Sigmoid colon (tissue), 4 donors: Measurements from ENCODE around the gene PDE4A.

Source experiments
- EP300 ChIP-seq, 4 donors: sonication (generic); formaldehyde crosslinking; IDR thresholded peaks; one replicate each; pipeline ENCODE4 v1.6.1; 2017; ENCODE audit warnings: antibody characterized with exemption in 4 of 4
- POLR2A ChIP-seq, 2 donors: fragments of 450-650 bp; IDR thresholded peaks; one replicate each; pipeline ENCODE4 v1.6.1; 2016; ENCODE audit warnings: antibody characterized with exemption in 2 of 2, mild to moderate bottlenecking in 2 of 2, moderate library complexity in 2 of 2
- POLR2AphosphoS5 ChIP-seq, 4 donors: sonication (generic); formaldehyde crosslinking; IDR thresholded peaks; one replicate each; pipeline ENCODE4 v1.6.1; 2017; ENCODE audit warnings: antibody characterized with exemption in 4 of 4
- TF ChIP-seq, protein P1 (sequence below), 4 experiments: fragments of 450-650 bp in 3 of 4; fragments of 200-600 bp in 1 of 4; IDR thresholded peaks; one replicate each; pipeline ENCODE4 v1.5.1; 2016 to 2019; ENCODE audit warnings: antibody characterized with exemption in 4 of 4, mild to moderate bottlenecking in 3 of 4, moderate library complexity in 2 of 4

- TF ChIP-seq, protein P1, sequence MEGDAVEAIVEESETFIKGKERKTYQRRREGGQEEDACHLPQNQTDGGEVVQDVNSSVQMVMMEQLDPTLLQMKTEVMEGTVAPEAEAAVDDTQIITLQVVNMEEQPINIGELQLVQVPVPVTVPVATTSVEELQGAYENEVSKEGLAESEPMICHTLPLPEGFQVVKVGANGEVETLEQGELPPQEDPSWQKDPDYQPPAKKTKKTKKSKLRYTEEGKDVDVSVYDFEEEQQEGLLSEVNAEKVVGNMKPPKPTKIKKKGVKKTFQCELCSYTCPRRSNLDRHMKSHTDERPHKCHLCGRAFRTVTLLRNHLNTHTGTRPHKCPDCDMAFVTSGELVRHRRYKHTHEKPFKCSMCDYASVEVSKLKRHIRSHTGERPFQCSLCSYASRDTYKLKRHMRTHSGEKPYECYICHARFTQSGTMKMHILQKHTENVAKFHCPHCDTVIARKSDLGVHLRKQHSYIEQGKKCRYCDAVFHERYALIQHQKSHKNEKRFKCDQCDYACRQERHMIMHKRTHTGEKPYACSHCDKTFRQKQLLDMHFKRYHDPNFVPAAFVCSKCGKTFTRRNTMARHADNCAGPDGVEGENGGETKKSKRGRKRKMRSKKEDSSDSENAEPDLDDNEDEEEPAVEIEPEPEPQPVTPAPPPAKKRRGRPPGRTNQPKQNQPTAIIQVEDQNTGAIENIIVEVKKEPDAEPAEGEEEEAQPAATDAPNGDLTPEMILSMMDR (IDR thresholded peaks at IDR 0.05) = no peak
- no peak for TF ChIP-seq POLR2A (IDR thresholded peaks at IDR 0.05)
- no peak for TF ChIP-seq EP300 (IDR thresholded peaks at IDR 0.05)
- no peak for TF ChIP-seq POLR2AphosphoS5 (IDR thresholded peaks at IDR 0.05)
Measured at GRCh38 chr19:10422046-10422461, 1.7 kb downstream of the PDE4A start.
